AG08395 (cell line): ENCODE data around the gene DPP10.

Experiments
- DNase-seq: peaks from one replicate; pipeline ENCODE4 v3.0.0; 2012; ENCODE audit warnings: mixed read lengths, low spot score

DPP10 gene

DNA sequence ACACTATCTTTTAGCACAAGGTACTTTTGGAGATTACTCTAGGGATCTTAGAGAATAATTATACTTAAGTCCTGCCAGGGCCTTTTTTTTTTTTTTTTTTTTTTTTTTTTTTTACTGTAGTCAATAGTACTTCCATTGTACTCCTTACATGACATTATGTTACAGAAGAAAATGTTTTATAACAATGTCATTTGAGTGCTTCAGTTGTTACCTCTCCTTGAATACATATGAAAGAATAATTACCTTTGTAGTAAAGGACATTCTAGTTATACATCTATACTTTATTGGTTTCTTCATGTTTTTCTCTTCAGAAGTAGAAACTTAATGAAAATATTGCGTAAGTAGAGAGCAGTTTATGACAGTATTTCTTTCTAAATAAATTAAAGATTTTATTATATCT lies 834.9 kb downstream of the DPP10 start:
- DNase-seq: no peak

- DNase-seq: no peak
Measured at GRCh38 chr2:115285416-115285815, 843.0 kb downstream of the DPP10 start.

DNA sequence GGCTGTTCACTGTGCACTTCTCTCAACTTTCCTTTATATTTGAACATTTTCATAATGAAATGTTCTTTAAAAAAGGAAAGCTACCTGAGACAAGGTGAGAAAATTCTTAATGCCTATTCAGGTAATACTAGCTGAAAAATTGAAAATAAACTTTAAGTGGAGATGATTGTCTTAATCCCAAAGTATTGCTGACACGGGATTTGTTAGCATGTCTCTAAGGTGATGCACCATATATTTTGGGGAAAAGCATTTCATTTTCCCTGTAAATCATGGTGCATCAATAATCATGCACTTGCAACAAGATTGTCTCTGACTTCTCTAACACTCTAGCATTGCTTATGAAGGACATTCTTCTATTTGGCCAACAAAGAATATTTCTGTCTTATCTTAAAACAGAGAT lies 848.0 kb downstream of the DPP10 start:
- DNase-seq: no peak

- DNase-seq: no peak
Measured at GRCh38 chr2:115292742-115293141, 850.3 kb downstream of the DPP10 start.

GRCh38 chr2:115294999-115295398 lies 852.6 kb downstream of the DPP10 start:
- no peak for DNase-seq

- no peak for DNase-seq
Measured at GRCh38 chr2:115297056-115297455, 854.6 kb downstream of the DPP10 start.

DNA sequence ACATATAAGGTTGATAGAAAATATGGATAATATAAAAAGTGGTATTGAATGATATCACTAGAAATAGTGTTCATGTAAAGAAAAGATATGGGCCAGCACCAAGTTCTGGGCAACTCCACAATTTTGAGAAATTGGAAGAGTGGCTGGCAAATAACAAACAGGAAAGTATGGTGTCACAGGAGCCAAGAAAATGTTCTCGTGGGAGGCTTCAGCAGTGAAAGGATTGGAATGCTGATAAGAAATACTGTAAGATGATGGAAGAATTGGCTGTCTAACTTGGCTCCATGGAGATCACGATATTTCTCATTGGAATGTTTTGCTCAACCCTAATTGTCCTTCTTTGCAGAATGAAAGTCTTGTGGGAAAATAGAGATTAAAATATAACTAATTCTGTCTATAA lies 856.8 kb downstream of the DPP10 start:
- no peak for DNase-seq

DNA sequence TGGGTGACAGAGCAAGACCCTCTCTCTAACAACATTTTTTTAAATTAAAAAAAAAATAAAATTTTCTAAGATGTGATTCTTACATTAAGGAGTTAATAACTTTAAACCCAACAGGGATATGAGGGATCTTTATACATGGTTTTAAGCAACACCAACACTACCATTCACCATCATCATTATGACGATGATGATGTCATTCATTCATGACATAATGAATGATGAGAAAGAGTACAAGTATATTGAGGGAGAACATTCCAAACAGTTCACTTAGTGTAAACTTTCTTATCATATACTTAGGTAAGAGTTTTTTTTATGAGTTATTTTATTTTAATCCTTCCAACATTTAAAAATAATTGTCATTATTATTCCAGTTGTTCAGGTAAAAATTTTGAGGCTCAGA lies 863.3 kb downstream of the DPP10 start:
- no peak for DNase-seq

GRCh38 chr2:115314119-115314518 lies 871.7 kb downstream of the DPP10 start:
- no peak for DNase-seq

GRCh38 chr2:115327061-115327460 lies 884.6 kb downstream of the DPP10 start:
- no peak for DNase-seq

- no peak for DNase-seq
Measured at GRCh38 chr2:115359550-115359949, 917.1 kb downstream of the DPP10 start.

DNA sequence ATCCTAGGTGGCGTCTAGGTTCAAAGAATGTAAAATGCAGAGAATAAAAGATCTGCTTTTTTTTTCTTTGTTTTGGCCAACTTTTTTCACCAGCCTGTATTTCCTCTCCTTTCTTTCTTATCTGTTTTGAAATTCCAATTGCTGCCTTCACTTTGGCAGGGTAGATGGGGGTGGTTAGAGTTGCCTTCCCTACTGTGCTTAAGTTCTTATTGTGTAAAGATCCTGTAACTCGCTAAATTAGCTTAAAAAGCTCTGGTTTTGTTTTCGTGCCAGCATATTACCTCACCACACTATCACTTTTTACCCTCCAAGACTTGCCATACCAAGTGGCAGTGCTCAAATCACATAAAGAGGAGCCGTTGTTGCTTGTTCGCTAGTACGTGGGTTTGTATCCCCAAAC lies 921.7 kb downstream of the DPP10 start:
- DNase-seq: no peak

GRCh38 chr2:115369400-115369799 lies 927.0 kb downstream of the DPP10 start:
- no peak for DNase-seq

- DNase-seq: no peak
Measured at GRCh38 chr2:115374981-115375380, 932.5 kb downstream of the DPP10 start.

DNA sequence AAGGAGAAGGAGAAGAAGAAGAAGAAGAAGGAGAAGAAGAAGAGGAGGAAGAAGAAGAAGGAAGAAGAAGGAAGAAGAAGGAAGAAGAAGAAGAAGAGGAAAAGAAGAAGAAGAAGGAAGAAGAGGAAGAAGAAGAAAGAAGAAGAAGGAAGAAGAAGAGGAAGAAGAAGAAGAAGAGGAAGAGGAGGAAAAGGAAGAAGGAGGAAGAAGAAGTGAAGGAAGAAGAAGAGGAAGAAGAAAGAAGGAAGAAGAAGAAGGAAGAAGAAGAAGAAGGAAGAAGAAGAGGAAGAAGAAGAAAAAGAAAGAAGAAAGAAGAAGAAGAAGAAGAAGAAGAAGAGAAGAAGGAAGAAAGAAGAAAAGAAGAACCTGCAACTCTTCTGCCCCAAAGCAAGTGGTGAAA lies 942.0 kb downstream of the DPP10 start:
- DNase-seq: no peak

GRCh38 chr2:115386465-115386864 lies 944.0 kb downstream of the DPP10 start:
- no peak for DNase-seq

DNA sequence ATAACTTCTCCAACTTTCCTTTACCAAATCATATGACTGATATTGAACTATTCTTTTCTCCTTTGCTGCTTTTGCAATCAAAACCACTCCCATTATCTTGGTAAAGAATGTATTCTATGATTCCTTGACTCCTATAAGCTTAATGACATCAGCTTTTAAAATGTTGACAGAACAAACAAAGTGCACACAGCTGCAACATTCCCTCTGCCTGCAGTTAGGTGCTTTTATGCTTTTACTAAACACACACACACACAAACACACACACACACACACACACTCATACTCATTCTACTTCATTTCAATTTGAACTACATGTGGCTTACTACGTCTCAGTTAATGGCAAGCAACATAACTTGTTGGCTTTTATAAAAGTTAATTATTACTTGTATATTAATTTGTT lies 946.6 kb downstream of the DPP10 start:
- DNase-seq: no peak

GRCh38 chr2:115389898-115390565 lies 947.6 kb downstream of the DPP10 start:
- no peak for DNase-seq

DNA sequence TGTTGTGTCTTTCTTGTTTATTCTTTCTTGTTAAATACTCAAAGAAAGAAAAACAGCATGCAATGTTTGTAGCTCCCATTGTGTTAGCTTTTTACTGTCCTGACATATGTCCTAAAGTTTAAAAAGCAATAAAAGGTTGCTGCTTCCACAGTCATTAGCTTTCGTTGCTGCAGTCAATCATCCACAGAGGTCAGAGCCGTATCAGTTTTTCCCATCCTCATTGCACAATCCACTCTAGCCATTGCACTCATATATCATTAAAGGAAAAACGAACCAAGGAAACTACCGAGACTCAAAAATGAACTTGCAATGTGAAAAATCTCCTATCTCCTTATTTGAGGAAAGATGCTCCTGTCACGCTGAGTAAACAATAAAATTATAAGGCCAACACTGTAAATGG lies 954.1 kb downstream of the DPP10 start:
- DNase-seq: no peak

DNA sequence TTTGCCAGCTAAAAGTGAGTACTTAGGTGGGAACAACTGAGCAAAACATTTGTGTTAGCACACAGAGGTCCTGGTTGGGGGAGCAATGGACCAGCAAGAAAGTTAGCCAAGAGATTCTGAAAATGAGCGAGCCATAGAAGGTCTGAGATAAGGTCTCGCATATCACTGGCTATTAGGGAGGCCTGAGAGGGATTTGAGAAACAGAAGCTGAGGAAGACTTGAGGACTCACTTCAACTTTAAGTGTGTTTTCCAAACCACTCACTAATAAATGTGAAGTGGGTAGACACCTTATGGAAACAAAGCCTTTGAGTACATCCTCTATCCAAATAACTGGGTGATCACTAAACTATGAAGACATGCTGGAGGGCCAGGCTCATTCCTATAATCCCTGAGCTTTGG lies 958.5 kb downstream of the DPP10 start:
- DNase-seq: no peak

DNA sequence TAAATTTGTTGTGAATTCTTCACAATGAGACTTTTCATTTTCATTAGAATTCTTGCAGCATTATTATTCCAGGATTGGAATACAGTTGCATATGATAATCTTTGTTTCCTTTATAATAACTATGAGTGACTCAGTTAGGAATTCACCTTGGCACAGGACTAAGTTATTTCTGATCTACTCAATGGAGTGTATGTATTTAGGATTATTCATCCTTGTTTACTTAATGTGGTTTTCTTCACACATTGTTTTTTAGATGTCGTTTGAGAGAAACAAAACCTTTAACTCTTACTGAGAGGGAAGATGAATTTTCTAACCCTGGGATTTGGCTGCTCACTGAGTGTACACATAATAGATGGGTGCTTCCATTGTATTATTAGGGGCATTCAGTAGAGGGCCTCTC lies 970.1 kb downstream of the DPP10 start:
- DNase-seq: no peak

GRCh38 chr2:115413791-115414190 lies 971.4 kb downstream of the DPP10 start:
- no peak for DNase-seq

- DNase-seq: no peak
Measured at GRCh38 chr2:115414466-115414865, 972.0 kb downstream of the DPP10 start.

DNA sequence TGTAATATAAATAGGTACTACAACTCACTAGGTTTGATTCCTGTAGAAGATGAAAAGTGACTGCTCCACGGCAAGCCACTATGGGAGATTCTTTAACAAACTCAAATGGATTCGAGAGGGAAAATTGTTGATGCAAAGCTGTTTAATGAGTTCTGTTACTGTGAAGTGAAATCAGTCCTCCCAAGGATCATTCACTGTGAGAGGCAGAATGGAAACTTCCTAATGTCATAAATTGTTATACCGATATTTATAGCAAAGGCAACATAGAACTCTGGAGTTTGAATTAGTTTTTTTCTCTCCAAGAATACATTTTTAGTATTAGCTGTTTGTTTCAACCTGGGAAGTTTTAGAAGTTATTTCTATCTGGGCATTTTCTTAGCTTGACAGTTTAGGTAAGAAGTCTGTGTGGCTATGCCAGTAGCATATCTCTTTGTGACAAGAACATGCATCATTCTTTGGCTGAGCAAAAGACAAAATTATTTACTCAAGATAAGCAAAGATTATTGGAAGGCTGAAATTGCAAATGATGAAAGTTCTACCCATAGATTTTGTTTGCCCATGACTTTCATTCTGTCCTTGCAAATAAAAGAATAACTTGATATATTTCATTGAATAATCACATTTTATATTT lies 979.7 kb downstream of the DPP10 start:
- DNase-seq: no peak
